RKO (cell line): ENCODE measurements around the gene ETV4.
"Not testable (repeated sequence)": the region's sequence is repeated elsewhere in the genome, so short reads cannot be mapped to it uniquely, and the experiment has no call there.

Source experiments
- DNase-seq: peaks from one replicate; pipeline ENCODE4 v3.0.0-alpha.2; 2016; ENCODE audit warnings: low spot score

ETV4 gene

DNA sequence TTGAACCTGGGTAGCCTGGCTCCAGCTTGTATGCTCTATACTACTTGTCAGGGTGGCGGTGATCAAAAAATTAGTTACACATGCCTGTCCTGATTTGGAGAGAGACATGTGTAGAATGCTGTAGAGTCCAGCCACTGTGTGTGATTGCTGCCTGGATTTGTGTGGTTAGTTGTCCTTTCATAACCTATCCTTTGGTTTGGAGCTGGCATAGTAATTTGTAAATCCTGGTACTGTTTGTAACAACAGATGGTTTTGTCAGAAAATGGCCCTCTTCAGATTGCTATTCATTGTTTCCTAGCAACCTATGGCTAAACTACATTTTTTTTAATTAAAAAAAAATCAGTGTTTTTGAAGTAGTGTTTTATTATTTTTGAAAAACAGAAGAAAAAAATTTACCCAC lies 30.5 kb downstream of the ETV4 start:
- no peak for DNase-seq

DNA sequence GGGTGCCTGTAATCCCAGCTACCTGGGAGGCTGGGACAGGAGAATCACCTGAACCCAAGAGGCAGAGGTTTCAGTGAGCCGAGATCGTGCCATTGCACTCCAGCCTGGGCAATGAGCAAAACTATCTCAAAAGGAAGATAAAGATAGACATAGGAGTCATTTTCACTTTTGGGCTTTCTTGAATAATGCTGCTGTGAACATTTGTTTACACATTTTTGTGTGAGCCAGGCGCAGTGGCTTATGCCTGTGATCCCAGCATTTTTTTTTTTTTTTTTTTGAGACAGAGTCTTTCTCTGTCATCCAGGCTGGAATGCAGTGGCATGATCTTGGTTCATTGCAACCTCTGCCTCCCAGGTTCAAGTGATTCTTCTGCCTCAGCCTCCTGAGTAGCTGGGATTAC lies 34.9 kb downstream of the ETV4 start:
- DNase-seq = not testable (repeated sequence)

DNA sequence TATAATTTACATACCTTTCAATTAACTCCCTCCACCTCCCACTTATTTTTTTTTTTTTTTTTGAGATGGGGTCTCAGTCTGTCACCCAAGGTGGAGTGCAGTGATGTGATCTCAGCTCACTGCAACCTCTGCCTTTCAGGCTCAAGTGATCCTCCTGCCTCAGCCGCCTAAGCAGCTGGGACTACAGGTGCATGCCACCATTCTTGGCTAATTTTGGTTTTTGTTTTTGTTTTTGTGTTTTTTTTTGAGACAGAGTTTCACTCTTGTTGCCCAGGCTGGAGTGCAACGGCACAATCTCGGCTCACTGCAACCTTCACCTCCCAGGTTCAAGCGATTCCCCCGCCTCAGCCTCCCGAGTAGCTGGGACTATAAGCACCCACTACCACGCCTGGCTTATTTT lies 36.7 kb downstream of the ETV4 start:
- DNase-seq = not testable (repeated sequence)

DNA sequence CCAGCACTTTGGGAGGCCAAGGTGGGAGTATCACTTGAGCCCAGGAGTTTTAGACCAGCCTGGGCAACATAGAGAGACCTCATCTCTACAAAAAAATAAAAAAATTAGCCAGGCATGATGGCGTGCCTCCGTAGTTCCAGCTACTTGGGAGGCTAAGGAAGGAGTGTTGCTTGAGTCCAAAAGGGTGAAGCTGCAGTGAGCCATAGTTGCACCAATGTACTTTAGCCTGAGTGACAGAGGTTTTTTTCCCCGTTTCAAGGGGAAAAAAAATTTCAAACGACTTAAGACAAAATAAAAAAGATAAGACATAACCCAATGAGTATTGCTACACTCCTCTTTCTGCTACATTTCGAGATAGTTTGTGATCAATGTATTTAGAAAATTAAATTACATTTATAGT lies 55.5 kb downstream of the ETV4 start:
- DNase-seq = no peak

DNA sequence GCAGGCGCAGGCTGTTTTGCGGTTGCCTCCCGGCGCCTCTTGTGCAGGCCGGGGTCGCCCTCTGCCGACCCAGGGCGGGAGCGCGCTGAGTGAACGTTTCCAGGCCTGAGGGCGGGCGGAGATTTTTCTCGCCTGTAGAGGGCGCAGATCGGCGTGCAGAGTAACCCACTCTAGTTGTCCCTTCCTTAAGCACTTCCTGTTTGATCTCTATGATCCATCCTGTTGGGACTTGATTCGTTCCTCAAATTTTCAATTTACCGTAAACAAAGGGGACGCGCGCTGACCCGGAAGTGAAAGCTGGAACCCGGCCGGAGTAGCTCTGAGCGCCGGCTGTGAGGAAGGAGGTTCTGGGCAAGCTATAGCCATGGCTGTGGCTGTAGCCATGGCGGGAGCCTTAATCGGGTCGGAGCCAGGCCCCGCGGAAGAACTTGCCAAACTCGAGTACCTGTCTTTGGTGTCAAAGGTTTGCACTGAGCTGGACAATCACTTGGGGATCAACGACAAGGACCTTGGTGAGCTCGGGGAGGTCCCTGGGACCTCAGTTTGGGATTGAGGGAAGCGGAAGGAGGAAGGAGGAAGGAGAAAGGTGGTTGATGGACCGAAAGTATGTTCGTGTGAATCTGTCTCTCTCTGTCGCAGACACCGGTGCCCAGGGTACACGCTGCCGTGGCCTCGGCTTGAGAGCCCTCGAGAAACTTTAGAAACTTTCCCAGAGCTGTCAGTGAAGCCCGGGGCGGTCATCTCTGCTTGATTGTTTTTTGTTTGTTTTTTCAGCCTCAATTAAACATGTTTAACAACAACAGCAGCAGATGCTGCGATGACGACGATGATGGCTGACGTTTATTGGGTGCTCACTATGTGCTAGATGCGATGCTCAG lies 62.2 kb downstream of the ETV4 start, which contains the start of gene DHX8:
TSS of gene DHX8 (plus strand) at position 302 of the 878 bp plus-strand sequence. CDS start at position 365, 63 bp downstream.
- peak; percentile 100 for DNase-seq

DNA sequence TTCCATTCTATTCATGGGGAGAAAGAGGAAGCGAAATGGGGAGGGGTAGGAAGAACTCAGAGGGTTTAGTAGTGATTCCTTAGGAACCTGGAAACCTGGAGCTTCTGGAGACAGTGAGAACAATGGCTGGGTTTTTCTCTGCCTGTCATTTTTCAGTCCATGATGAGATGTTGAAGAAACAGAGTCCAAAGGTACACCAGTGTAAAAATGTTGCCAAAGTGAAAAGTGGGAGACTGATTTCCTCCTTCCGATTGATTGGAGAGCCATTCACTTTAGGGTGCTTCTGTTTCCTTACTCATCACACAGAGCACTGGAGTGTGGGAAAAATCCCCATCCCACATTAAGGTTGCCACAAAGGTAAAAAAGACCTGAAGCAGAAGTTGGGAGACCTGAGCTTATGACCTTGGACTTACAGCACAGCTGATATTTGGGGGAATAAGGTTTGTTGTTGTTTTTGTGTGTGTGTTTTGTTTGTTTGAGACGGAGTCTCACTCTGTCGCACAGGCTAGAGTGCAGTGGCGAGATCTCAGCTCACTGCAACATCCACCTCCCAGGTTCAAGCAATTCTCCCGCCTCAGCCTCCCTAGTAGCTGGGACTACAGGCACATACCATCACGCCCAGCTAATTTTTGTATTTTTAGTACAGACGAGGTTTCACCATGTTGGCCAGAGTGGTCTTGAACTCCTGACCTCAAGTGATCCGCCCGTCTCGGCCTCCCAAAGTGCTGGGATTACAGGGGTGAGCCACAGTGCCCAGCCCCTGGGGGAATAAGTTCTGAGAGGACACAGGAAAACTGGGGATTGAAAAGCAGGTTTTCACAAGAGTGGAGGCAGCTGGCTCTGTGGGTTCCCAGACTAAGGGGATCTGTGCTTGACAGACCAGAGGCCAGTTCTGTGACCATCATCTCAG lies 63.8 kb downstream of the ETV4 start:
- no peak for DNase-seq

DNA sequence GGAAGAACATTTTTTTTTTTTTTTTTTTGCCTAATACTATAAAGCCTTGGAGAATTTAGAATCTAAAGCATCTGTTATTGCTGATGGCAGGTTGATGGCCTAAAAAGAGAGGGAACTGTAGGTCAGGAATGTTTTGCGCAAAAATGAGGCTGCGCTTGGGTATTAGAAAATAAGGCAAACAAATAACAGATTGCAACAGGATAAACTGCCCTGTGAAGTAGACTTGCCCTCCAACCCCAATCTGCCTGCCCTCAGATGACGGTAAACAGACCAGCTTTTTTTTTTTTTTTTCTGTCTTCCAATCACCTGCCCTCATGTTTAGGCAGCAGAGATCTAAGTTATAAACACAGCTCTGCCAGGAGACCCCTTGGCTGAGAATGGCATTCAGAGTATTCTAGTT lies 66.2 kb downstream of the ETV4 start:
- DNase-seq = no peak
